Fibroblast of the aortic adventitia (primary cell): ENCODE measurements around the gene CERS1. TPM values are rescaled to one million over a fixed set of nuclear protein-coding genes. Genes with fewer than 3 reads are reported as not detected.
A peak's percentile ranks its signal among the peaks of the same experiment; 100 is the strongest.

ENCODE experiments used
- DNase-seq: peaks from one replicate; pipeline ENCODE4 v3.0.0-alpha.2; 2010; ENCODE audit warnings: low read depth
- H3K4me3 ChIP-seq: 2 replicates; pipeline ENCODE4 v1.5.1; 2011; ENCODE audit warnings: low read depth, mild to moderate bottlenecking, control low read depth, low read length, moderate library complexity
- CTCF ChIP-seq: IDR thresholded peaks from 2 replicates; pipeline ENCODE4 v1.5.1; 2011; ENCODE audit warnings: mild to moderate bottlenecking, low read length, control low read depth, inconsistent platforms; ENCODE audit not compliant: insufficient read depth
- total RNA-seq: library from RNA; depleted of rRNA; stranded (reverse); fragments of >200 nt; gene quantifications from 2 replicates; pipeline ENCODE4 v1.2.3, GENCODE V29; 2012; ENCODE audit warnings: low replicate concordance

Gene CERS1
- 1.1 and 1.6 TPM in 2 replicates for total RNA-seq

GRCh38 chr19:18895824-18896341, at the start of gene CERS1:
Gene CERS1 (minus strand): TSS chr19:18896158. CDS start chr19:18896072, 86 bp downstream.
- no peak for TF ChIP-seq CTCF
- DNase-seq, result no peak

GRCh38 chr19:18945297-18945696, 49.3 kb upstream of the CERS1 start:
- H3K4me3 ChIP-seq, result no peak overlapping the region
- DNase-seq, result no peak
- TF ChIP-seq CTCF, result no peak

More at GRCh38 chr19:18895824-18896341, at the start of gene CERS1:
- peak within 1 kb of the TSS; percentile 64 for H3K4me3 ChIP-seq

- no peak overlapping the region for H3K4me3 ChIP-seq
- DNase-seq, result no peak
- no peak for TF ChIP-seq CTCF
Observed at GRCh38 chr19:18943465-18943864, 47.5 kb upstream of the CERS1 start.

- TF ChIP-seq CTCF, result no peak
- no peak overlapping the region for H3K4me3 ChIP-seq
- no peak for DNase-seq
Observed at GRCh38 chr19:18942692-18943091, 46.7 kb upstream of the CERS1 start.

GRCh38 chr19:18941628-18942354, 45.8 kb upstream of the CERS1 start:
- no peak for TF ChIP-seq CTCF
- DNase-seq, result no peak

GRCh38 chr19:18940769-18941627, 45.0 kb upstream of the CERS1 start, which contains the start of gene HOMER3:
Gene HOMER3 (minus strand): TSS chr19:18941217. CDS start chr19:18938982, 2,235 bp downstream.
- peak; percentile 56 for TF ChIP-seq CTCF
- H3K4me3 ChIP-seq, result peak within 1 kb of the TSS; percentile 94
- peak; percentile 43 for DNase-seq

More at GRCh38 chr19:18941628-18942354, 45.8 kb upstream of the CERS1 start:
- peak overlapping the region; percentile 56 for H3K4me3 ChIP-seq
